HCT116 (cell line): ENCODE results near the gene NOS1.

Source experiments
- EZH2 ChIP-seq: fragments of 200-600 bp; sonication (generic); IDR thresholded peaks from 2 replicates; pipeline ENCODE4 v1.6.1; 2017; ENCODE audit warnings: antibody characterized with exemption, mixed run types
- POLR2AphosphoS5 ChIP-seq: IDR thresholded peaks from 2 replicates; pipeline ENCODE4 v1.6.1; 2011; ENCODE audit warnings: mild to moderate bottlenecking, low read depth, low read length, moderate library complexity
- TF ChIP-seq, protein P1 (sequence below): IDR thresholded peaks from 2 replicates; pipeline ENCODE4 v1.6.1; 2012
- TF ChIP-seq, protein P2 (sequence below), 3 experiments: fragments of 200-600 bp in 1 of 3; sonication (generic) in 1 of 3; IDR thresholded peaks in 2 of 3; conservative IDR thresholded peaks in 1 of 3; 2 replicates each; pipeline ENCODE4 v1.5.1; 2012 to 2017; ENCODE audit warnings: low read depth in 2 of 3, low read length in 2 of 3, antibody characterized with exemption in 1 of 3, borderline replicate concordance in 1 of 3, control low read depth in 1 of 3, mild to moderate bottlenecking in 1 of 3, mixed read lengths in 1 of 3, mixed run types in 1 of 3, moderate library complexity in 1 of 3; ENCODE audit not compliant: insufficient read depth in 1 of 3
- TF ChIP-seq, protein P3 (sequence below): IDR thresholded peaks from 2 replicates; pipeline ENCODE4 v1.6.1; 2012

DNA sequence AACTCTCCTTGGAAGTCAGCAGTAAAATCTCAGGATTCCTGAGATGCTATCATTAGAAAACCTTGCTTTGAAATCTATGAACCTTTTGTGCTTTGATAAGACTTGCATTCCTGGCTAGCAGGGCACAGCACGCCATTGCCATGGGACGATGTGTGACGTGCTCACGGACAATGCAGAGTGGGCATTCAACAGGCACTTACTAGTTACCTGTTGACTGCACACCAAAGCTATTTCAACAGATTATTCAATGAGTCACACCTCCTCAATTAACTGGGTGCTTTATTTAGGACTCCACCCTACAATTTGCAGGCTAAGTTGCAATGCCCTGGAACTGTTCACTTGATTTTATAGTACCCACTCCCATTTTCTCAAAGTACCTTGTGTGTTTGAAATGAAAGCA lies 11.3 kb downstream of the NOS1 start:
- no peak for TF ChIP-seq POLR2AphosphoS5
- no peak for TF ChIP-seq EZH2
- TF ChIP-seq, protein P1, sequence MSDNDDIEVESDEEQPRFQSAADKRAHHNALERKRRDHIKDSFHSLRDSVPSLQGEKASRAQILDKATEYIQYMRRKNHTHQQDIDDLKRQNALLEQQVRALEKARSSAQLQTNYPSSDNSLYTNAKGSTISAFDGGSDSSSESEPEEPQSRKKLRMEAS = no peak
- TF ChIP-seq, protein P2, sequence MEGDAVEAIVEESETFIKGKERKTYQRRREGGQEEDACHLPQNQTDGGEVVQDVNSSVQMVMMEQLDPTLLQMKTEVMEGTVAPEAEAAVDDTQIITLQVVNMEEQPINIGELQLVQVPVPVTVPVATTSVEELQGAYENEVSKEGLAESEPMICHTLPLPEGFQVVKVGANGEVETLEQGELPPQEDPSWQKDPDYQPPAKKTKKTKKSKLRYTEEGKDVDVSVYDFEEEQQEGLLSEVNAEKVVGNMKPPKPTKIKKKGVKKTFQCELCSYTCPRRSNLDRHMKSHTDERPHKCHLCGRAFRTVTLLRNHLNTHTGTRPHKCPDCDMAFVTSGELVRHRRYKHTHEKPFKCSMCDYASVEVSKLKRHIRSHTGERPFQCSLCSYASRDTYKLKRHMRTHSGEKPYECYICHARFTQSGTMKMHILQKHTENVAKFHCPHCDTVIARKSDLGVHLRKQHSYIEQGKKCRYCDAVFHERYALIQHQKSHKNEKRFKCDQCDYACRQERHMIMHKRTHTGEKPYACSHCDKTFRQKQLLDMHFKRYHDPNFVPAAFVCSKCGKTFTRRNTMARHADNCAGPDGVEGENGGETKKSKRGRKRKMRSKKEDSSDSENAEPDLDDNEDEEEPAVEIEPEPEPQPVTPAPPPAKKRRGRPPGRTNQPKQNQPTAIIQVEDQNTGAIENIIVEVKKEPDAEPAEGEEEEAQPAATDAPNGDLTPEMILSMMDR (IDR thresholded peaks at IDR 0.05 in 2 of 3, conservative IDR thresholded peaks at IDR 0.05 in 1 of 3; ENCODE audit: borderline replicate concordance in 1 of 3, insufficient read depth in 1 of 3, low read depth in 2 of 3, low read length in 2 of 3) = no peak
- TF ChIP-seq, protein P3, sequence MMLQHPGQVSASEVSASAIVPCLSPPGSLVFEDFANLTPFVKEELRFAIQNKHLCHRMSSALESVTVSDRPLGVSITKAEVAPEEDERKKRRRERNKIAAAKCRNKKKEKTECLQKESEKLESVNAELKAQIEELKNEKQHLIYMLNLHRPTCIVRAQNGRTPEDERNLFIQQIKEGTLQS = no peak
